ENCODE measurements around the gene CNGA3. TPM values are rescaled to one million over a fixed set of nuclear protein-coding genes. Genes with fewer than 3 reads are reported as not detected.

Gene CNGA3
- total RNA-seq, 3 donors from 2014 or later (not counting 1 experiment from before 2014, with no cell fraction given) = not detected

GRCh38 chr2:98308068-98308467, 38.2 kb upstream of the CNGA3 start:
- WGBS (ENCODE audit: insufficient coverage) = 75% methylated on average over 8 of the region's 8 CpGs
- Mint-ChIP-seq H3K27ac (no peak overlapping the region), H3K27me3 (ENCODE audit: low read depth in 2 of 2) (peaks cover 29 to 62% of the 10 kb centered on the region in 2 donors), H3K9me3 (no peaks in the 10 kb centered on the region), H3K4me1 (no peaks in the 10 kb centered on the region), H3K4me3 (no peak overlapping the region), H3K36me3 (no peaks in the 10 kb centered on the region)
- H3K4me1 ChIP-seq (ENCODE audit: control insufficient read depth, insufficient read depth, low read length) = no peaks in the 10 kb centered on the region
- no peaks in the 10 kb centered on the region for H3K9me3 ChIP-seq (ENCODE audit: control insufficient read depth, insufficient read depth, low read length)
- DNase-seq = no peak
- TF ChIP-seq, protein P1, sequence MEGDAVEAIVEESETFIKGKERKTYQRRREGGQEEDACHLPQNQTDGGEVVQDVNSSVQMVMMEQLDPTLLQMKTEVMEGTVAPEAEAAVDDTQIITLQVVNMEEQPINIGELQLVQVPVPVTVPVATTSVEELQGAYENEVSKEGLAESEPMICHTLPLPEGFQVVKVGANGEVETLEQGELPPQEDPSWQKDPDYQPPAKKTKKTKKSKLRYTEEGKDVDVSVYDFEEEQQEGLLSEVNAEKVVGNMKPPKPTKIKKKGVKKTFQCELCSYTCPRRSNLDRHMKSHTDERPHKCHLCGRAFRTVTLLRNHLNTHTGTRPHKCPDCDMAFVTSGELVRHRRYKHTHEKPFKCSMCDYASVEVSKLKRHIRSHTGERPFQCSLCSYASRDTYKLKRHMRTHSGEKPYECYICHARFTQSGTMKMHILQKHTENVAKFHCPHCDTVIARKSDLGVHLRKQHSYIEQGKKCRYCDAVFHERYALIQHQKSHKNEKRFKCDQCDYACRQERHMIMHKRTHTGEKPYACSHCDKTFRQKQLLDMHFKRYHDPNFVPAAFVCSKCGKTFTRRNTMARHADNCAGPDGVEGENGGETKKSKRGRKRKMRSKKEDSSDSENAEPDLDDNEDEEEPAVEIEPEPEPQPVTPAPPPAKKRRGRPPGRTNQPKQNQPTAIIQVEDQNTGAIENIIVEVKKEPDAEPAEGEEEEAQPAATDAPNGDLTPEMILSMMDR (IDR thresholded peaks at IDR 0.05) = no peak
- intact Hi-C loops (cut with micrococcal nuclease) = no loop called here
- H3K36me3 ChIP-seq (ENCODE audit: control insufficient read depth, insufficient read depth, low read length) = no peaks in the 10 kb centered on the region
- no peak for ATAC-seq
- no peak overlapping the region for H3K4me3 ChIP-seq (ENCODE audit: low read length)
- H3K27ac ChIP-seq (ENCODE audit: low read length) = no peak overlapping the region
- H3K27me3 ChIP-seq (ENCODE audit: control insufficient read depth, insufficient read depth, low read length) = no peaks in the 10 kb centered on the region

DNA sequence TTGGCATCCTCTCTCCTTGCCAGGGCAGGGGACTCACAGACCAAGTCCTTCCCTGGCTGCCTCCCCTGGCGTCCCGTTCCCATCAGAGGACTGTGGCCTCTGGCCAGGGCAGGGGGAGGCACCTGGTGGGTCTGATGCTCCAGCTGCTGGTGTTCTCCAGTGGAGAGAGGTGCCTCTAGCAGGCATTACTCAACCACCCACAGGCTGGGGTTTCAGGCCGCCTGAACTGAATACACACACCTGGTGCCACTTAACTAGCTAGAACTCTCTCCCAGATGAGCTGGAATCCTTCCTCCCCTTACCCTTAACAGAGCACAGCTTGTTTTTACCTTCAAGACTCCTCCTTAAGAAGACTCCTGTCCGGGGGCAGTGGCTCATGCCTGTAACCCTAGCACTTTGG, 37.7 kb upstream of the CNGA3 start:
- H3K27ac ChIP-seq (ENCODE audit: low read length) = no peak overlapping the region

GRCh38 chr2:98309580-98309979, 36.7 kb upstream of the CNGA3 start:
- peaks cover 35 to 67% of the 10 kb centered on the region in 2 donors for H3K27me3 Mint-ChIP-seq (ENCODE audit: low read depth in 2 of 2)
- H3K4me1 Mint-ChIP-seq = no peaks in the 10 kb centered on the region
- TF ChIP-seq, protein P1 (IDR thresholded peaks at IDR 0.05) = no peak
- Histone ChIP-seq H3K27me3 (ENCODE audit: control insufficient read depth, insufficient read depth, low read length) (peaks cover 3% of the 10 kb centered on the region), H3K27ac (ENCODE audit: low read length) (no peak overlapping the region), H3K4me3 (ENCODE audit: low read length) (no peak overlapping the region), H3K4me1 (ENCODE audit: control insufficient read depth, insufficient read depth, low read length) (no peaks in the 10 kb centered on the region), H3K36me3 (ENCODE audit: control insufficient read depth, insufficient read depth, low read length) (no peaks in the 10 kb centered on the region), H3K9me3 (ENCODE audit: control insufficient read depth, insufficient read depth, low read length) (no peaks in the 10 kb centered on the region)
- intact Hi-C loops (cut with micrococcal nuclease) = no loop called here
- no peak for ATAC-seq
- H3K4me3 Mint-ChIP-seq = no peak overlapping the region
- no peaks in the 10 kb centered on the region for H3K36me3 Mint-ChIP-seq
- DNase-seq = no peak
- WGBS (ENCODE audit: insufficient coverage) = 90% methylated on average over 11 of the region's 11 CpGs
- no peaks in the 10 kb centered on the region for H3K9me3 Mint-ChIP-seq
- no peak overlapping the region for H3K27ac Mint-ChIP-seq

More for the DNA sequence above, 37.7 kb upstream of the CNGA3 start:
- Histone ChIP-seq H3K4me3 (ENCODE audit: low read length) (no peak overlapping the region), H3K36me3 (ENCODE audit: control insufficient read depth, insufficient read depth, low read length) (no peaks in the 10 kb centered on the region), H3K4me1 (ENCODE audit: control insufficient read depth, insufficient read depth, low read length) (no peaks in the 10 kb centered on the region), H3K9me3 (ENCODE audit: control insufficient read depth, insufficient read depth, low read length) (no peaks in the 10 kb centered on the region), H3K27me3 (ENCODE audit: control insufficient read depth, insufficient read depth, low read length) (no peaks in the 10 kb centered on the region)
- no peak overlapping the region for H3K4me3 Mint-ChIP-seq
- peaks cover 33 to 66% of the 10 kb centered on the region in 2 donors for H3K27me3 Mint-ChIP-seq (ENCODE audit: low read depth in 2 of 2)
- no peaks in the 10 kb centered on the region for H3K9me3 Mint-ChIP-seq
- H3K27ac Mint-ChIP-seq = no peak overlapping the region
- DNase-seq = no peak
- TF ChIP-seq, protein P1 (IDR thresholded peaks at IDR 0.05) = no peak
- whole genome bisulfite sequencing (ENCODE audit: insufficient coverage) = 83% methylated on average over 4 of the region's 4 CpGs
- no peak for ATAC-seq
- no peaks in the 10 kb centered on the region for H3K4me1 Mint-ChIP-seq
- intact Hi-C loops (cut with micrococcal nuclease) = no loop called here
- H3K36me3 Mint-ChIP-seq = no peaks in the 10 kb centered on the region

DNA sequence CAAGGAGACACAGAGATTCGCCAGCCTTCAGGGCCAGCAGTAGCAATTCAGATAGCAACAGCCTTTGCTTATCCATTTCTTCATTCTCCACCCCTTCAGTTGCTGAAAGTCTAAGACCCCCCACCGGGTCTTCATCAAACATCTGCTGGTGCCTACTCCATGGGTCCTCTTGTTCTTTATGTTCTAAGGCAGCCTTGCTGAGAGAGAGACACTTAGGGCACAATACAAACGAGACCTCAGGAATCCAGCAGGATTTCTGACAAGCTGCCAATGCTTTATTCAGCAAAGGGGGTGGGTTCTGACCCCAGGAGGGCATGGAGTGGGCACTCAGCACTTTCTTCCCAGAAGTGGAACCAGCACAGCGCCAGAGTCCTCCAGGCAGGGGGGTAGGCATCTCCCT, 36.2 kb upstream of the CNGA3 start:
- no peaks in the 10 kb centered on the region for H3K4me1 Mint-ChIP-seq
- TF ChIP-seq, protein P1 (IDR thresholded peaks at IDR 0.05) = no peak
- H3K27ac Mint-ChIP-seq = no peak overlapping the region
- intact Hi-C loops (cut with micrococcal nuclease) = no loop called here
- Histone ChIP-seq H3K36me3 (ENCODE audit: control insufficient read depth, insufficient read depth, low read length) (no peaks in the 10 kb centered on the region), H3K9me3 (ENCODE audit: control insufficient read depth, insufficient read depth, low read length) (no peaks in the 10 kb centered on the region), H3K4me3 (ENCODE audit: low read length) (no peak overlapping the region), H3K4me1 (ENCODE audit: control insufficient read depth, insufficient read depth, low read length) (no peaks in the 10 kb centered on the region), H3K27me3 (ENCODE audit: control insufficient read depth, insufficient read depth, low read length) (peaks cover 3% of the 10 kb centered on the region), H3K27ac (ENCODE audit: low read length) (no peak overlapping the region)
- no peaks in the 10 kb centered on the region for H3K36me3 Mint-ChIP-seq
- no peak overlapping the region for H3K4me3 Mint-ChIP-seq
- 68% methylated on average over 4 of the region's 4 CpGs for WGBS (ENCODE audit: insufficient coverage)
- H3K27me3 Mint-ChIP-seq (ENCODE audit: low read depth in 2 of 2) = peaks cover 31 to 62% of the 10 kb centered on the region in 2 donors
- ATAC-seq (no peak), DNase-seq (no peak)
- no peaks in the 10 kb centered on the region for H3K9me3 Mint-ChIP-seq

Data from natural killer cell (primary cell).